ENCODE measurements around the gene GALR2.

DNA sequence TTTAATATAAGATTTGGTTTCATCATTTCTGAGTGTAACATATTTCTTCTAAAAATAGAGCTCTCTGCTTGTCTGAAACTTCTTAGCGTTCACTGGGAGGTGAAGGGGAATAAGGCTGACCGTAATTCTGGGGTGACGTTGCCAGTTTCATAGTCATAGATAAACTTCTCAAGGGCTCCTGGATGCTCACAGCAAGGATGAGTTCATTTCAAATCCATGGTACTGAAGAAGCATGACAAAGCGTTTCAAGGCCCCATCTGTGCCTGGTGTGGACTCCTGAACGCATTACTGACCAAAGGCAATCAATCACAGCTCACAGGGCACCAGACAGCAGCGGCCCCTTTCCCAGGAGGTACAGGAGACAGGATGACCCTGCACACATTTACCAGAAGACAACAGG is 35.5 kb upstream of the GALR2 start:
- TF ChIP-seq CTCF (conservative IDR thresholded peaks at IDR 0.05): no peak
- no peak for TF ChIP-seq ZFX (IDR thresholded peaks at IDR 0.05)
